ENCODE data around the gene DDX59. TPM values are rescaled to one million over a fixed set of nuclear protein-coding genes. Genes with fewer than 3 reads are reported as not detected.

Gene DDX59
- total RNA-seq, 1 experiment from 2014 or later = 19.3 TPM

GRCh38 chr1:200676829-200677228 lies 7.1 kb upstream of the DDX59 start:
- Mint-ChIP-seq H3K27me3 (ENCODE audit: unreplicated experiment) (no peaks in the 10 kb centered on the region), H3K27ac (ENCODE audit: unreplicated experiment) (no peak overlapping the region), H3K36me3 (ENCODE audit: insufficient read depth, unreplicated experiment) (no peaks in the 10 kb centered on the region), H3K9me3 (ENCODE audit: low read depth, unreplicated experiment) (no peaks in the 10 kb centered on the region), H3K4me1 (ENCODE audit: low read depth, unreplicated experiment) (peaks cover 6% of the 10 kb centered on the region), H3K4me3 (ENCODE audit: low read depth, unreplicated experiment) (no peak overlapping the region)
- no TSS peak for BruUV-seq (replicated peaks)
- CTCF ChIA-PET = no interaction called here
- intact Hi-C loops (cut with micrococcal nuclease; ENCODE audit: unreplicated experiment) = no loop called here
- no peak for TF ChIP-seq CTCF (IDR thresholded peaks at IDR 0.05; ENCODE audit: unreplicated experiment)
- DNase-seq = no peak

GRCh38 chr1:200675588-200675852 lies 5.8 kb upstream of the DDX59 start:
- intact Hi-C loops (cut with micrococcal nuclease; ENCODE audit: unreplicated experiment) = no loop called here
- no peak for DNase-seq
- Mint-ChIP-seq H3K4me1 (ENCODE audit: low read depth, unreplicated experiment) (peaks cover 16% of the 10 kb centered on the region), H3K27me3 (ENCODE audit: unreplicated experiment) (no peaks in the 10 kb centered on the region), H3K9me3 (ENCODE audit: low read depth, unreplicated experiment) (no peaks in the 10 kb centered on the region), H3K4me3 (ENCODE audit: low read depth, unreplicated experiment) (no peak overlapping the region), H3K36me3 (ENCODE audit: insufficient read depth, unreplicated experiment) (peaks cover 5% of the 10 kb centered on the region), H3K27ac (ENCODE audit: unreplicated experiment) (no peak overlapping the region)
- CTCF ChIA-PET = interaction anchor here (0.6 kb wide), 1 partner anchor 77 kb away, joined by 5 read pairs; no protein-coding TSS in a partner anchor
- no TSS peak for BruUV-seq (replicated peaks)
- no peak for TF ChIP-seq CTCF (IDR thresholded peaks at IDR 0.05; ENCODE audit: unreplicated experiment)

GRCh38 chr1:200674838-200675587 lies 5.3 kb upstream of the DDX59 start:
- no TSS peak for BruUV-seq (replicated peaks)
- Mint-ChIP-seq H3K27me3 (ENCODE audit: unreplicated experiment) (no peaks in the 10 kb centered on the region), H3K9me3 (ENCODE audit: low read depth, unreplicated experiment) (no peaks in the 10 kb centered on the region), H3K36me3 (ENCODE audit: insufficient read depth, unreplicated experiment) (peaks cover 10% of the 10 kb centered on the region), H3K4me3 (ENCODE audit: low read depth, unreplicated experiment) (no peak overlapping the region), H3K4me1 (ENCODE audit: low read depth, unreplicated experiment) (peaks cover 16% of the 10 kb centered on the region), H3K27ac (ENCODE audit: unreplicated experiment) (no peak overlapping the region)
- intact Hi-C loops (cut with micrococcal nuclease; ENCODE audit: unreplicated experiment) = no loop called here
- CTCF ChIA-PET = no interaction called here
- no peak for TF ChIP-seq CTCF (IDR thresholded peaks at IDR 0.05; ENCODE audit: unreplicated experiment)
- no peak for DNase-seq

GRCh38 chr1:200673952-200674823 lies 4.5 kb upstream of the DDX59 start:
- Mint-ChIP-seq H3K4me1 (ENCODE audit: low read depth, unreplicated experiment) (peaks cover 17% of the 10 kb centered on the region), H3K27ac (ENCODE audit: unreplicated experiment) (no peak overlapping the region), H3K9me3 (ENCODE audit: low read depth, unreplicated experiment) (no peaks in the 10 kb centered on the region), H3K36me3 (ENCODE audit: insufficient read depth, unreplicated experiment) (peaks cover 19% of the 10 kb centered on the region), H3K4me3 (ENCODE audit: low read depth, unreplicated experiment) (no peak overlapping the region), H3K27me3 (ENCODE audit: unreplicated experiment) (no peaks in the 10 kb centered on the region)
- intact Hi-C loops (cut with micrococcal nuclease; ENCODE audit: unreplicated experiment) = no loop called here
- no TSS peak for BruUV-seq (replicated peaks)
- no peak for DNase-seq
- no peak for TF ChIP-seq CTCF (IDR thresholded peaks at IDR 0.05; ENCODE audit: unreplicated experiment)
- CTCF ChIA-PET = no interaction called here
